Measurements from ENCODE around the gene THTPA.
A peak's percentile ranks its signal among the peaks of the same experiment; 100 is the strongest.
"Not testable (repeated sequence)": the region's sequence is repeated elsewhere in the genome, so short reads cannot be mapped to it uniquely, and the experiment has no call there.

The THTPA gene

DNA sequence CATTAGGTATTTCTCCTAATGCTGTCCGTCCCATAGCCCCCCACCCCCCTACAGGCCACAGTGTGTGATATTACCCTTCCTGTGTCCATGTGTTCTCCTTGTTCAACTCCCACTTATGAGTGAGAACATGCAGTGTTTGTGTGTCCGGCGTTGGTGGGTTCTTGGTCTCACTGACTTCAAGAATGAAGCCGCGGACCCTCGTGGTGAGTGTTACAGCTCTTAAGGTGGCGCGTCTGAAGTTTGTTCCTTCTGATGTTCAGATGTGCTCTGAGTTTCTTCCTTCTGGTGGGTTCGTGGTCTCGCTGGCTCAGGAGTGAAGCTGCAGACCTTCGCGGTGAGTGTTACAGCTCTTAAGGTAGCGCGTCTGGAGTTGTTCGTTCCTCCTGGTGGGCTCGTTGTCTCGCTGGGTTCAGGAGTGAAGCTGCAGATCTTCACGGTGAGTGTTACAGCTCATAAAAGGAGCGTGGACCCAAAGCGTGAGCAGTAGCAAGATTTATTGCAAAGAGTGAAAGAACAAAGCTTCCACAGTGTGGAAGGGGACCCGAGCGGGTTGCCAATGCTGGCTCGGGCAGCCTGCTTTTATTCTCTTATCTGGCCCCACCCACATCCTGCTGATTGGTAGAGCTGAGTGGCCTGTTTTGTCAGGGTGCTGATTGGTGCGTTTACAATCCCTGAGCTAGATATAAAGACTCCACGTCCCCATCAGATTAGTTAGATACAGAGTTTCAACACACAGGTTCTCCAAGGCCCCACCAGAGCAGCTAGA, 27.9 kb downstream of the THTPA start:
- not testable (repeated sequence) for DNase-seq (ENCODE audit: low read depth in 3 of 3)

DNA sequence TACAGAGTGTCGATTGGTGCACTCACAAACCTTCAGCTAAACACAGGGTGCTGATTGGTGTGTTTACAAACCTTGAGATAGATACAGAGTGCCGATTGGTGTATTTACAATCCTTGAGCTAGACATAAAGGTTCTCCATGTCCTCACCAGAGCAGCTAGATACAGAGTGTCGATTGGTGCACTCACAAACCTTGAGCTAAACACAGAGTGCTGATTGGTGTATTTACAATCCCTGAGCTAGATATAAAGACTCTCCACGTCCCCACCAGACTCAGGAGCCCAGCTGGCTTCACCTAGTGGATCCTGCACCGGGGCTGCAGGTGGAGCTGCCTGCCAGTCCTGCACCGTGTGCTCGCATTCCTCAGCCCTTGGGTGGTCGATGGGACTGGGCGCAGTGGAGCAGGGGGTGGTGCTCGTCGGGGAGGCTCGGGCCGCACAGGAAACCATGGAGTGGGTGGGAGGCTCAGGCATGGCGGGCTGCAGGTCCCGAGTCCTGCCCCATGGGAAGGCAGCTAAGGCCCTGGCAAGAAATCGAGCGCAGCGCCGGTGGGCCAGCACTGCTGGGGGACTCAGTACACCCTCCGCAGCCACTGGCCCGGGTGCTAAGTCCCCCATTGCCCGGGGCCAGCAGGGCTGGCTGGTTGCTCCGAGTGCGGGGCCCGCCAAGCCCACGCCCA, 28.6 kb downstream of the THTPA start:
- not testable (repeated sequence) for DNase-seq (ENCODE audit: low read depth in 3 of 3)

DNA sequence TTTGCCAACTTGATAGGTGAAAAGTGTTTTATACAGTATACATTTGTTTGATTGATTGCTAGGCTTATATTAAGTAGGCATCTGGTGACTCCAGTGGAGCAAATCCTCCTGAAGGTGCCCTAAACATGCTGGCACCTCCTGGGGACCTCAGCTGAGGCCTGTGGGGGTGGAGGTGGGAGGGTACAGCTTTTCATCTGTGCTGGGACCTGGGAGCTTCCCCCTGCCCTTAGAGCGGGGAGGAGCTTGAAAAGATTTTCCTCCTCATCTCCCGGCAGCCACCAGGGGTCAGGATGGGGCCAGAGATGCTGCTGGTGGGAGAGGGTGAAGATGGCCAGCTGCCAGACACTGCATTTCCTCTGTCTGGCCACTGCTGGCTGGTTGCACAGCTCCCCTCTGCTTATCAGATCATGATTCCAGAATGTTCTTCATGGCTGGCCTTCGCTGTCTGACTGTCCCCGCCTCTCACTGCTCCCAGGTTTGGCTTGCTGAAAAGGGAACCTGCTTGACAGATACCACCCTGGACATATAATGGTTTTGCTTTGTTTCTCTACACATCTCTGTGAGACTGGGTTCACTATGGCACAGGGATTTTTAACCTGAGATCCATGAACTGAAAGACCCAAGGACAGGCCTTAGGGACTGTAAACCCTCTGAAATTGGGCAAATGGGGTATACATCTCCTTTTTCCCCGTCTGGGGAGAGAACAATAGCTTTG, 33.0 kb downstream of the THTPA start:
- DNase-seq (ENCODE audit: low read depth in 3 of 3), result peak; percentile 41 to 49 (median 49)

DNA sequence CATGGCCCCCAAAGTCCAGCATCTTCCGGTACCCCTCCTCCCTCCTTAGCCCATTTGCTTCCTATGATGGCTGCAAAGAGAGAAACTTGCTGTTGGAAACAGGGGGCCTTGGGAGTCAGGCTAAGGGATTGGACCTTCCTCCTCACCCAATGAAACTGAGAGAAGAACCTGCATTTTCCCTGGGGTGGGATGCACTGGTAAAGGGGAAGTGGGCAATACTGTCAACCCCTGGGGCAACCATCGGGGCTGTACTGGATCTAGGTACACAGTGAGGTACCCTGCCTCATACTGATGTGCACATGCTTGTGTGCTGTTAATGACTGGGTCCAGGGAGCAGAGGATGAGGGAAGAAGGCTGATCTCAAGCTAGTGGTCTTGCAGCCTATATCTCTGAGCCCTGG, 33.5 kb downstream of the THTPA start:
- DNase-seq (ENCODE audit: low read depth in 3 of 3), result no peak

DNA sequence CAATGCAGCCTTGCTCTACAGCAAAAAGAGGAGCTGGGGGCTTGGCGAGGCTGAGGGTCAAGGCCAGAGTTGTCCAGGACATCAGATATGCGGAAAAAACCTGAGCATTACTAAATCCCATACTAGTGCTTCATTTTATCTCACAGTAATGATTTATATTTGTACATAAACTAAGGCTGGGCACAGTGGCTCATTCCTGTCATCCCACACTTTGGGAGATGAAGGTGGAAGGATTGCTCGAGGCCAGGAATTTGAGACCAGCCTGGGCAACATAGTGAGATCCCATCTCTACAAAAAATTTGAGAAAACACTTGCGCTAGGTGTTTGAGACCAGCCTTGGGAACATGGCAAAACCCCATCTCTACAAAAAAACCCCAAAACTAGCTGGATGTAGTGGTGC, 34.1 kb downstream of the THTPA start:
- no peak for DNase-seq (ENCODE audit: low read depth in 3 of 3)

DNA sequence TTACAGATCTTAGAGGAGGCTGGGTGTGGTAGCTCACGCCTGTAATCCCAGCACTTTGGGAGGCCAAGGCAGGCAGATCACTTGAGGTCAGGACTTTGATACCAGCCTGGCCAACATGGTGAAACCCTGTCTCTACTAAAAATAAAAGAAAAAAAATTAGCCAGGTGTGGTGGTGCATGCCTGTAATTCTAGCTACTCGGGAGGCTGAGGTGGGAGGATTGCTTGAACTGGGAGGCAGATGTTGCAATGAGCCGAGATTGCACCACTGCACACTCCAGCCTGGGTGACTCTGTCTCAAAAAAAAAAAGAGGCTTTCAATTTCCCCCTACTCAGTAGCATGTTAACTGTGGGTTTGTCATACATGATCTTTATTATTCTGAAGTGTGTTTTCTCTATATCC, 38.1 kb downstream of the THTPA start:
- DNase-seq (ENCODE audit: low read depth in 3 of 3), result not testable (repeated sequence)

DNA sequence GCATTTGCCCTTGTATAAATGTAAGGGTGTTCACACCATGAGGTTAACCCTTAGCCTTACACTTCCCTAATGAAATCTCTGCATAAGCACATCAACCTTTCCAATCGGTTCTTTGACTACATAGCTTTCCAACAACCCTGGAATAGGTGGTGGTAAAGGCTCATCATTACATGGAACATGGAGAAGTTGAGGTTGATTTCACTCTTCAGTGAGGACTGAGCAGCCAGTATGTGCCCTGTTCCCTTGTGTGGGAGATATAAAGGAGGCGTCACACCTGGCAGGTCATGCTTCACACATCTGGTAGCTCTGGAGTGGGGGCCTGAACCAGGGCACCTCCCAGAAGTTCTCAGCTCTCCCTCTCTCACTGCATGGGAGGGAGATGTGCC, 44.2 kb downstream of the THTPA start:
- no peak for DNase-seq (ENCODE audit: low read depth in 3 of 3)

DNA sequence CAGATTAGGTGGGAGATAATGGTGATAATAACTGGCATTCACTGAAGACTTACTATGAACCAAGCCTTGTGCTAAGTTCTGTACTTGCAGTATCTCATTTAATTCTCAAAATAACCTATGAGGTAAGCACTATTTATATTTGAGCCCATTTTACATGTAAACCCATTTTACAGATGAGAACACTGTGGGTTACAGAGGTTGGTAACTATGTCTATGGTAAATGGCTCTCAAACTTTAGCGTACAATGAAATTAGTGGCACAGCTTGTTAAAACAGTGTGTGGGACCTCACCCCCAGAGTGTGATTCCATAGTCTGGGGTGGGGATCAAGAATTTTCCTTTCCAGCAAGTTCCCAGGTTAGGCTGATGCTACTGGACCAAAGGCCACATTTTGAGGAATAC, 44.7 kb downstream of the THTPA start:
- no peak for DNase-seq (ENCODE audit: low read depth in 3 of 3)

DNA sequence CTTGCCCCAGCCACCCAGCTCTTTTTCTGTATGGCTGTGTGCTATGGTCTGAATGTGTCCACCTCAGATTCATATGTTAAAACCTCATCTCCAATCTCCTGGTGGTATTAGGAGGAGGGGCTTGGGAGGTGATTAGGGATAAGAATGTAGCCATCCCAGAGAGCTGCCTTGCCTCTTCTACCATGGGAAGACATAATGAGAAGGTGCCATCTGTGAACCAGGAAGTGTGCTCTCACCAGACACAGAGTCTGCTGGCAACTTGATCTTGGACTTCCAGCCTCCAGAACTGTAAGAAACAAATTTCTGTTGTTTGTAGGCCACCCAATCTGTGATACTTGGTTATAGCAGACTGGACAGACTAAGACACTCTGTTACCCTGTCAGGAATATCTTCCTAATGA, 45.4 kb downstream of the THTPA start:
- DNase-seq (ENCODE audit: low read depth in 3 of 3), result no peak

DNA sequence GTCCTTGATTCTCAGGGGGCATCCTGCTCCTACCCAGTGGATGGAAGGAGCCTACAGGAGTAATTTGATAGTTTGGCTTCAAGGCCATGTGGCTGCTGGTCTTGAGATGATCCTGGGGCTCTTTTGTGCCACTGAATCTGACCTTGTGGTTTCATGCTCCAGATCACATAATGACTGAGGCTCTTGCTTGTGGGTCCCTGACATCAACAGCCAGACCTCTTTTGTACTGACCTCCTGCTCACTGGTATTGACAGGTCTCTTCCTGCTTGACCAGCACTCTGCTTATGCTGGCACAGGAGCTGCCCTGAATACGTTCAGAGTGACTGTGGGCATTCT, 45.7 kb downstream of the THTPA start:
- no peak for DNase-seq (ENCODE audit: low read depth in 3 of 3)

DNA sequence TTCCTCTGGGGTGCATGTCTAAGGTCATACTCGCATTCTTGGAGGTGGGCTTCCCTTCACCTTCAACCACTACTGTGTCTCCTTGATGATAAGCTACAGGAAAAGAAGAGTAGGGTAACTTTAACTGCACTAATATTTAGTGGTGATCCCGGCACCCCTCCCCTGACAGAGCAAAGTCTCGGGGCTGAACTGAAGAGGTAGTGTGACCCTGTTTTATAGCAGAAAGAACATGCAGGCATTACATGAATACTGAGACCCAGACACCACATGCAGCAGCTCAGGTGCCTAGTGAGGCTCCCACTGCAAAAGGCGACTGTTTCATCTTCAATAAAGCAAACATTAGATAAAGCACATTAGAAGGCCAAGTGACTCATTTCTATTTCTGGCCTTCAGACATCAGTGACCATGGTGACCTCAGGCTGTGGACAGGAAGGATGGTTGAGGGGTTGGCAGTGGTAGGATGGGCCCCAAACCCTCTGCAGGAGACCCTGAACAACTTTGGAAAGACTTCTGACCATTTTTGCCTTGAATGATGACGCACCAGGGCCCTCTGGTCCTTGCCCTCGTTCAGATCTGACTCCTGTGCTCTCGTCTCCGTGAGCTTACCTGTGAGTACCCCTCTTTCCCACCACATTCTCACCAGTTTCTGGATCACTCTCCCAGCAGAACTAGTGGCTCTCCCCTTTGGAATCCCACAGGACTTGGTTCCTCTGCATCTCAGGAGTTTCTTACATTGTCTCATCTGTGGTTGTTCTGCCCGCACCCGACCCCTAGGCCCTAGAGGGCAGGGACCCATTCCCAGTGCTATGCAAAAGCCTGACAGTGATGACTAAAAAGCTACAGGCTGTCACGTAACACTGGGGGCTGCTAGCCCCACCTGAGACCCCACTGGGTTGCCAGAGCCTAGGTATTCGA, 46.4 kb downstream of the THTPA start:
- no peak for DNase-seq (ENCODE audit: low read depth in 3 of 3)

DNA sequence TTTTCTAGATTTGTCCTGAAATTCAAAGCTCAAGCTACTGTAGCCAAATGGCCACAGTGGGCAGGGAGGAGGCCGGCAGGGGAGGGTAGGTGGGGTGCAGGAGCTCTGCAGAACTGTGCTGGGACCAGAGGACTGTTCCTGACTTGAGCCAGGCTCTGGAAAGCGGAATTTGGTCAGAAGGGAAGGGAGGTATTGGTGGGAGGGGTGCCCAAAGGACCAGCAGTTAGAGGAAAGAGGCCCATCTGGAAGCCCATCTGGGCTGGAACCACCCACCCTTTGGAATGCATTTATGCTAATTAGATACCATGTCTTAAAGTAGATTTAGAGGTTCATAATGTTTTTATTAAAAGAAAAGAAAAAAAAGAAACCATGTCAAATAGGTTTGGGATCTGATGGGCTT, 47.0 kb downstream of the THTPA start:
- no peak for DNase-seq (ENCODE audit: low read depth in 3 of 3)

DNA sequence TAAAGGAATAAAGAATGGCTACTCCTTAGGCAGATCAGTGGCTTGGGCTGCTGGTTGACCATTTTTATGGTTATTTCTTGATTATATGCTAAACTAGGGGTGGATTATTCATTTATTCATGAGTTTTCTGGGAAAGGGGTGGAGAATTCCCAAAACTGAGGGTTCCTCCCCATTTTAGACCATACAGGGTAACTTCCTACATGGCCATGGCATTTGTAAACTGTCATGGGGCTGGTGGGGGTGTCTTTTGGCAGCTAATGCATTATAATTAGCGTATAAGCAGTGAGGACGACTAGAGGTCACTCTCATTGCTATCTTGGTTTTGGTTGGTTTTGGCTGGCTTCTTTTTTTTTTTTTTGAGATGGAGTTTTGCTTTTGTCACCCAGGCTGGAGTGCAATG, 48.1 kb downstream of the THTPA start:
- DNase-seq (ENCODE audit: low read depth in 3 of 3), result no peak

DNA sequence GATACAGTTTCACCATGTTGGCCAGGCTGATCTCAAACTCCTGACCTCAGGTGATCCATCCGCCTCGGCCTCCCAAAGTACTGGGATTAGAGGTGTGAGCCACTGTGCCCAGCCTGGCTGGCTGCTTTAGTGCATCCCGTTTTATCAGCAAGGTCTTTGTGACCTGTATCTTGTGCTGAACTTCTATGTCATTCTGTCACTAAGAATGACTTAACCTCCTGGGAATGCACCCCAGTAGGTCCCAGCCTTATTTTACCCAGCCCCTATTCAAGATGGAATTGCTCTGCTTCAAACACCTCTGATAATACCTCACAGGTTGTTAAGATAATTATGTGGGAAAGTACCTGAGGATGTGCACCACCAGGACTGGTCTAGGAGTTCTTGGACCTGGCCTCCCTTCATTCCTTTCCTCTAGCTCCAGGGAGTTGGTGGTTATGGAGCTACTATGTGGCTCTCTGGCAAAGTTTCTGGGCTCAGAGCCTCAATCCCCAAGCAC, 48.7 kb downstream of the THTPA start:
- no peak for DNase-seq (ENCODE audit: low read depth in 3 of 3)

DNA sequence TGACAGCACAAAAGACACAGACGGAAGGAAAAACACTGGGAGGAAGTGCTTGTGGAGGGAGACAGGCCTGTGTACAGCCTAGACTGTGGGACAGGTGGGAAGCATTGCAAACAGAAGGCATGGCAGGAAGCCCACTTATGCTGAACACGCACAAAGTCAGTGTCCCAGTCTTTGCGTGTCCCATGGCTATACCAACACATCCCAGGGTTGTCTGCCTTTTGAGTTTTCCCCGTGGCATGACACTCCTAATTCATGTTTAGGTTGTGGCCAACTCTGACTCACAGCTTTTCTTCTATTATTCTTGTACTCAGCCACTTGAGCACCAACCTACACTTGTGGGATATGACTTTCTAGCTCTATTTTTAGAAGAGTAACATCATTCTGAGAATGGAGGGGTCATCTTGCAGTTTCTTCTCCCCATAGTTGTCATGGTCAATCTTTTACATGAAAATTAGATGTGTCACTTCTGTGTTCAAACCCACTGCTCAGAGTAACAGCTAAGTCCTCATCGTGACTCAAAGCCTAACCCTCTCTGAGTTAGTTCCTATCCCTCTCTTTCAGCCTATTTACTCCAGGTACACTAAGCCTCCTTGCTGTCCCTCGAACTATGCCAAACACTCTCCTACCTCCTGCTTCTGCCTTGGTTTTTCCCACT, 50.0 kb downstream of the THTPA start:
- DNase-seq (ENCODE audit: low read depth in 3 of 3), result no peak

DNA sequence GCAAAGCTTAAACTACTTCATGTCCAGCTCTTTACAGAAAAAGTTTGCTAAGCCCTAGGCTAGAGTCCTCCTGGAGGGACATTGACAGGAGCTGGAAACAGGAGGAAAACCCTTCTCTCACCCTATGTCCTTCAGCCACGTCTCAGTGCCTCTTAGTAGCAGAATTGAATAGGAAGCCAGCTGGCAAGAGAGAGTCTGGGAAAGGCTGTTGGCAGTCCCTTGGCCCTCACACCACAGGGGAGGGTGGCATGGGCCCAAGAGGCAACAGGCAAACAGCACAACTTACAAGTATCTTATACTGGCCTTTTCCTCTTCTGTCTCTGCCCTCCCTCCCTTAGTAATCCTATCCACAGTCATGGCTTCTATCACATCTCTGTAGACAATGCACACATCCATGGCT, 52.4 kb downstream of the THTPA start:
- no peak for DNase-seq (ENCODE audit: low read depth in 3 of 3)

DNA sequence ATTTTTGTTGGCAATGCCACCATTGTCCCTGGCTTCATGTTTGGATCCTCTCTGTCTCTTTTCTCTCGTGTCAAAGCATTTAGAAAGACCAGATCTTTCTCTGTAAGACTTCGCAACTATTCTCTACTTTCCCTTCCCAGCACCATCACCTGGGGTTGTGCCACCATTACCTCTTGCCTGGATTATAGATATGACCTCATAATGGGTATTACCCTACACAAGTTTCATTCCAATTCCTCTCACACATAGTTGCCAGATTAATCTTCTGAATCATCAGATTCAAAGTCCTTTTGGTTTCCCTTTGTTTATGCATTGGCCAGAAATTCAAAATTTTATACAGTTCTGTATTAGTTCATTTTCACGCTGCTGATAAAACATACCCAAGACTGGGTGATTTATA, 52.9 kb downstream of the THTPA start:
- no peak for DNase-seq (ENCODE audit: low read depth in 3 of 3)

DNA sequence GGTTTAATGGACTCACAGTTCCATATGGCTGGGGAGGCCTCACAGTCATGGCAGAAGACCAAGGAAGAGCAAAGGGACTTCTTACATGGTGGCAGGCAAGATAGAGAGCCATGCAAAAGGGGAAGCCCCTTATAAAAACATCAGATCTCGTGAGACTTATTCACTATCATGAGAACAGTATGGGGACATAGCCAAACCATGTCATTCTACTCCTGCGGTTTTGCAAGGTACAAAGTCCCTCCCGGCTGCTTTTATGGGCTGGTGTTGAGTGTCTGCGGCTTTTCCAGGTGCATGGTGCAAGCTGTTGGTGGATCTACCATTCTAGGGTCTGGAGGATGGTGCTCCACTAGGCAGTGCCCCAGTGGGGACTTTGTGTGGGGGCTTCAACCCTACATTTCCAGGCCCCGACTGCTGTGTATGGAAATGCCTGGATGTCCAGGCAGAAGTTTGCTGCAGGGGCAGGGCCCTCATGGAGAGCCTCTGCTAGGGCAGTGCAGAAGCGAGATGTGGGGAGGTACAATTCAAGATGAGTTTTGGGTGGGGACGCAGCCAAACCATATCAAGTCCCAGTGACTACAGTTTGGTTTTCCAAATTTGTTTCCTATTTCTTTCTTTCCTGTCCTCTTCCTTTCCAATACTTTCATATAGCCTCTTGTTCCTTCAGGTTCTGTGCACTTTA, 53.5 kb downstream of the THTPA start:
- DNase-seq (ENCODE audit: low read depth in 3 of 3), result not testable (repeated sequence)

Data from stimulated activated CD4-positive, alpha-beta T cell treated with anti-CD3 and anti-CD28 coated beads, TNF-alpha, amount 100 ng/mL, for 4 hours (primary cell).